HG03378 (cell line): ENCODE results near the gene BTG3.
A peak's percentile ranks its signal among the peaks of the same experiment; 100 is the strongest.

Experiments used
- ATAC-seq: cut with Tn5 transposase; IDR thresholded peaks from one replicate; pipeline ENCODE4 v1.9.1; 2021; ENCODE audit warnings: mild to moderate bottlenecking, moderate library complexity; ENCODE audit not compliant: unreplicated experiment

The BTG3 gene, protein sequence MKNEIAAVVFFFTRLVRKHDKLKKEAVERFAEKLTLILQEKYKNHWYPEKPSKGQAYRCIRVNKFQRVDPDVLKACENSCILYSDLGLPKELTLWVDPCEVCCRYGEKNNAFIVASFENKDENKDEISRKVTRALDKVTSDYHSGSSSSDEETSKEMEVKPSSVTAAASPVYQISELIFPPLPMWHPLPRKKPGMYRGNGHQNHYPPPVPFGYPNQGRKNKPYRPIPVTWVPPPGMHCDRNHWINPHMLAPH

DNA sequence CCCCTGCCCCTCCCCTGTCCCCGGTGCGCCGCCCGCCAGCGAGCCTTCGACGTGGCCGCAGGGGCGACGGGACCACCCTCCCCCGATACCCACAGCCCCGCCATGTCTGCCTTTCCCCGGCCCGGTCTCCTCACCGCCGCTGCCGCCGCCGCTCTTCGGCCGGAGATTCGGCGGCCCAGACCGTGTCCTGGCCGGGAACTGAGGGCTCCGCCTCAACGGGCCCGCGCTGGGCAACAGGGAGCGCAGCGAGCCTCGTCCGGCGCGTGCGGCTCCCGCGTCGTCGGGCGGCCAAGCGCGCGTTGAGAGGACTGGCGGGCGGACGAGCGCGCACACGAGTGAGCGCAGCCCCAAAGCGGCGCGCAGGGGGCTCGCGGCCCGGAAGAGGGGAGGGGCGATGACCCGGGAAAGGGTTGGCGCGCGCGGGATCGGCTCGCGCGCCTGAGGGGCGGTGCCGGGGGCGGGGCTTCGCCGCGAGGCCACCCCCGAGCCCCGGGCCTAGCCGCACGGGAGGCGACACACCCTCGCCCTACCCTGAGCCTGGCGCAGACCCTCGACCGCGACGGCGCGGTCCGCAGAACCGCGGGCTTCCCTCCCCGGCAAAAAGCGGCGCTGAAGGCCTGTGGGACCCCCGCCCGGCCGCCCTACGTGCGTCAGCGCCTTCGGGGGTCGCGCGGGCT is at the start of gene BTG3:
TSS of gene BTG3 (minus strand) at position 337 of the 677 bp plus-strand sequence. CDS start 3,757 bp downstream, outside the sequence.
- ATAC-seq = peak; percentile 55

DNA sequence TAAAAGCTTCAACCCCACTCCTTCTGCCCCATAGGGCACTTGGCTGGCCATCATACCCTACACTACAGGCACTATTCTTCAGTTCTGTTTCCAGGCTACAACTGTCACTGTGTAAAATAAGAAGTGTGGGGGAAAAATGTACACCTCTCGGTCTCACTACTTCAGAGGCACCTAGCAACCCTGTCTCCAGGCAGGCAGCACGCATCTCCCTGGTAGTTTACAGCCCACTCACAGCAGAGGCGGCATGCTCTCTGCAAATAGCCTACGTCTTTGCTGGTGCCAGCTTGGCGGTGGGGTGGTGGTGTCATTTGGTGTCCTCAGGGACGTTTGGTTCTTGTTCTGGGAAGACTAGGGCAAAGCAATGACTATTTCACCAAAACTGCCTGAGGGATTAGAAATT is 48.2 kb upstream of the BTG3 start:
- no peak for ATAC-seq

DNA sequence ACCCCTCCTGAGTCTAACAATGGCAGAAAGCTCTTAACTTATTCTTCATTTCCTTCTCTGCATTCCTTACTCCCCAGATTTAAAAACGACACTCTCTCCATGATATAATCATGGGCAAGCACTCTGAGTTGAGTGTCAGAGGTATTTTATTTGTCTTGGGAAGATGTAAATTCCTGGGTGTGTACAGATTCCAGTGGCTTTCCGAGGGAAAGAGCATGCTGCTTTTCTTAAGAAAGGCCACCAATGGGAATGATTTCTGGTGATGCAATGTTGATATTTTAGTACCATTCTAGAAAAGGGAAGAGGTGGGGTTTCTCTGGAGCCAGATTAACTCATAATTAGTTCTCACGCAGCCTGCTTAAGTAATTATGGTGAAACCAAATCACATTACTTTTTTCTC is 47.8 kb upstream of the BTG3 start:
- no peak for ATAC-seq

DNA sequence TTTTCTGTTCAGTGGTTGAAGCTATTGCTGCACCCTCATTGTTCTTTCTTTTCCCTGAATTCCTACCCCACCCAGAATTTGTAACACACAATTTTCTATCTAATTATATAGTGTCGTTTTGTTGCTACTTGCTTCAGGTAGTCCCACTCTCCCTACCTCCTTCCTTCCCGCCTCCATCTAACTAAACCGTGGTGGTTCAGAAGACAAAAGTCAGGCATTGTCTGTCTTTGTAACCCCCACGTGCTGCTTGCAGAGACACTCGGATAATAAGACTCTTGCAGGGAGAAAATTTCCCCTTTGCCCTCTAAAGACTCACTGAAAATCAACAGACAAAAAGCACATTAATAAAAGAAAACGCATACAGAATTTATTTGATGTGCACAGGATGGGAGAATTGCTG is 46.2 kb upstream of the BTG3 start:
- ATAC-seq = no peak

DNA sequence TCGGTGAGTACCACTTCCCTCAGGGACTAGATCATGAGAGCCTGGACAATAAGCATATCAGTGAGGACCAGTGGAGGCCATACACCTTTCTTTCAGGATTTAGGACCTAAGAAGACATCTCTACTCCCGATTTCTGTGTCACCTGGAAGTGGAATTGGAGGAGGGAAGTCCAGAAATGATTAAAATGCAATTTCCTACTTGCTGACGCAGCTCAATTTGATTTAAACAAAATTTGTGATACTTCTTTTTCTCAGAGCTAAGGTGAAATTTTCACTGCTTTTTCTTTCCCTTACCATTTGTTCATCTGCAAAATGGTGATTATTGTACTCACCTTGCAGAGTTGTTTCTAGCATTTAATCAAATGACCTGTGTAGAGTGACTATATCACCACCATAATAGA is 38.8 kb upstream of the BTG3 start:
- ATAC-seq = no peak

DNA sequence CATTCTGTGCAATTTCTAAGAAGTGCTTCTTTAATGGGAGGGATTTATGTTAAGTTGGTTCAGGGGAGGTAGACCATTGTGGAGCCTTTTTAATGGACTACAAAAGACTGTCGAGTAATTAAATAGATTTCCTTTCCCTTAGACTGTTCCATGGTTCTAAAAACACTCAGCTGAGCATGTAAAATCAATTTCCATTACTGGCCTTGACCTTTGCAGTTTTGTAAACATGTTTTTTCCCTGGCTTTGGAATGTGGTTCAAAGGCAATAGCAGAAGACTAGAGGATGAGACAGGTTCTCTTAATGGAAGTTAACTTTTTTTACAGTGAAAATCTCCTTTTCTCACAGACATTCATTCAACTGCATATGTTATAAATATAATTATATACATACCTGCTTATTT is 37.6 kb upstream of the BTG3 start:
- no peak for ATAC-seq

DNA sequence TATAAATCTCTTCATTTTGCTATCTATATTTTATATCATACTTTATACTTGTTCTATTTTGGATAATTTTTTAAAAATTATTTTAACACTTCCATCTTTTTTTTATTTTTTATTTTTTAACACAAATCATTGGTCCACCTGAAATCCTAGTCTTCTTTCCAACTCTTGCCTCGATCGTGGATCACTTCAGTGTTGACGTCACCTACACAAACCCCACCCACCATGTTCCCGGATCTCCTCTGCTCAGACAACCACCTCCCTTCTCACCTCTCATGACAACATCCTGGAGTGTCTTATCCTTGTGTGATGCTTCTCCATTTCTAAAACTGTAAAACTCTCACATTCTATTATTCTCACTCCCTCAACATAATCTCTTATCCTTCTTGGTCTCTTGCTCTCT is 34.1 kb upstream of the BTG3 start:
- ATAC-seq = no peak

DNA sequence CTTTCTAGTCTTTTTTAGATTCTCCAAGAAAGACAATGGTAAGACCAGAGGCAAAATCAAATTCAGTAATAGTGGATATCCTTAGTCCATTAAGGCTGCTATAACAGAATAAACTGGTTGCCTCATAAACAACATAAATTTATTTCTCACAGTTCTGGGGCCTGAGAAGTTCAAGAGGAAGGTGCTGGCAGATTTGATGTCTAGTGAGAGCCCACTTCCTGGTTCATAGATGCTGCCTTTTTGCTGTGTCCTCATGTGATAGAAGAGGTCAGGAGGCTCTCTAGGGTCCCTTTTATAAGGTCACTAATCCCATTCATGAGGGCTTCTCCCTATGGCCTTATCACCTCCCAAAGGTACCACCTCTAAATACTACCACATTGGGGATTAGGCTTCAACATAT is 31.5 kb upstream of the BTG3 start:
- no peak for ATAC-seq

DNA sequence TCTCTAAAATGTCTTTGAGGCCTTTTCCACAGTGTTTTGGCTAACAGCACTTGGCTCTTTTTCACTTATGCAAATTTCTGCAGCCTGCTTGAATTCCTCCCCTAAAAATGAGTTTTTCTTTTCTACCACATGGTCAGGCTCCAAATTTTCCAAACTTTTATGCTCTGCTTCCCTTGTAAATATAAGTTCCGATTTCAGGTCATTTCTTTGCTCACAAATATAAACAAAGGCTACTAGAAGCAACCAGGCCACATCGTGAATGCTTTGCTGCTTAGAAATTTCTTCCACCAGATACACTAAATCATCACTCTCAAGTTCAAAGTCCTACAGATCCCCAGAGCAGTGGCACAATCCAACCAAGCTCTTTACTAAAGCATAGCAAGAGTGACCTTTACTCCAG is 28.1 kb upstream of the BTG3 start:
- ATAC-seq = no peak

DNA sequence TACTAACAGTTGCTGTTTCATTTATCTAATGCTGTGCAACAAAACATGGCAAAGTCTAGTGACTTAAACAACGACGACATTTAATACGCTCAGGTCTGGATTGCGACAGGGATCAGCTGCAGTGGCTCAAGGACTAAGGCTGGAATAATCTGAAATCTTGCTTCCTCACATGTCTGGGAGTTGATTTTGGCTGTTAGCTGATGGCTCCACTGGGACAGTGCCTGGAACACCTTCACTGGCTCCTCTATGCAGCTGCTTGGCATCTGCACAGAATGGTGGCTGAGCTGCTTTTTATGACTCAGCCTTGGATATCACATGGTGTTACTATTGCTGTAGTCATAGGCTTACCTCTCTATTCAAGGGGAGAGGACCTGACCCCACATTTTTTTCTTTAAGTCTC is 24.0 kb upstream of the BTG3 start:
- no peak for ATAC-seq

DNA sequence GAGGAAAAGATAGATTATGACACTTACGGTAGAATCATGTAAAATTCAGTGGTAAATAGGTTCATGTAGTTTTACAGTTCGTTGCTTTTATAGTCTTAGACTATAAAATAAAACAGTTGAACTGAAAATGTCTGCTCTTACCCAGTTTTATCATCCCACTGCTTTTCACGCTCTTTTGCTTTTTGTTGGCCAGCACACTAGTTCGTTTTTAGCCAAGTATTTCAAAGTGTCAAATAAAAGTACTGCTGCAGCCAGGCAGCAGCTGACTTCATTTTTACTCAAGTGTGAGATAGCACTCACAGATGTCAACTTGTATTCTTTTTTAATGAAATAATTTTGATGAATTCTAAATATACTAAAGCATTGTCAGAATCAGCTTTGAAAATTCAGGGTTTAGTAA is 18.5 kb upstream of the BTG3 start:
- no peak for ATAC-seq

DNA sequence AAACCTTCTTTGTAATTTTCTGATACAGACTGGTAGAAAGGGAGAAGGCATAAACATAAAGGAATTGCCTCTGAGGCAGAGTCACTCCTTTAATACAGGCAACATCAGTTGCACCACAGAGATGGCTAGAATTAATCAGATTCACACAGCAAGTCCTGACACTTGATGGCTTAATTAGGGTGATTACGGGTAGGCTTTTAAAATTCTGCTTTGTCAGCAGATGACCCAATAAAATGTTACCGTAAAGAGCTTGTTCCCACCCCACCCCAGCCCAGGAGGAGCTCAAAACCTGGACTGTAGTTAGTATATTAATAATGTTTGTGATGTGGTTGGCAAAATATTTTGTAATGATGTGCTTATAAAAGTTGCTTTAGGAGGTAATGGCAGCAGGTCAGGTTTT is 9.3 kb upstream of the BTG3 start:
- no peak for ATAC-seq

DNA sequence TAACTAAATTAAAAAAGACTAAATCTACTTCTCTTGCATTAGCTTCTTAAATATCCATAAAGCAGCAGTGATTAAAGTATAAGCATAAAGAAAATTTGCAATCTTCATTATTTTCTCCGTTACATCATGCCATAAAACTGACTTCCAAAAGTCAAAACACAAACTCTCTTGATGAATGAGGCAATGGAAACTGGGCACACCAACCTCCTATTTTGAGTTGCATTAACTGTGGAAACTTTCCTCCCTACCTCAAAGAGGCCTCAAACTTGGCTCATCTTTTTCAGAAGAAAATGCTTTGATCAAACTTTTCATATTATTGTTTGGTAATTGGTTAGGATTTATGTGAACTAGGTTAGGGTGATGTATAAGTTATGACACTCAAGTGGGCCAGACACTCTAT is 4.1 kb upstream of the BTG3 start:
- no peak for ATAC-seq

DNA sequence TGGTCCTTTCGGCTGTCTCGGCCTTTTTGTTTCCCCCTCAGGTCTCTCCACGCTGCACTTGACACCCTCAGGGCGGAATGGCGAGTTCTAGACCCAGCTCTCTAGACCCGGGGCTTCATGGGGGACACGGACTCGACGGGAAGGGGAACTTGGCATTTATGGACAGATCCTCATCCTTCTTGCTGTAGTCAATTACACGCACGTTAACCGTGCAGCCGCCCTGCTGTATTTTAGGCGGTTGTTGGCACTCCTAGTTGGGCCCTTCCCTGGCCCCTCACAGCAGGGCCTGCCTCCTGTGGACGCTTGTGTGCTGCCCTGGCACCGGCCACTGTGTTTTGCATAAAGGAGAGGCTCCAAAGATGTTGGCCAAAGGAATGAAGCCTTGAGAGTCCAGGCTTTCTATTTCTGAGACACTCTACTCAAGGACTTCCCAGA is 558 bp upstream of the BTG3 start:
- no peak for ATAC-seq

DNA sequence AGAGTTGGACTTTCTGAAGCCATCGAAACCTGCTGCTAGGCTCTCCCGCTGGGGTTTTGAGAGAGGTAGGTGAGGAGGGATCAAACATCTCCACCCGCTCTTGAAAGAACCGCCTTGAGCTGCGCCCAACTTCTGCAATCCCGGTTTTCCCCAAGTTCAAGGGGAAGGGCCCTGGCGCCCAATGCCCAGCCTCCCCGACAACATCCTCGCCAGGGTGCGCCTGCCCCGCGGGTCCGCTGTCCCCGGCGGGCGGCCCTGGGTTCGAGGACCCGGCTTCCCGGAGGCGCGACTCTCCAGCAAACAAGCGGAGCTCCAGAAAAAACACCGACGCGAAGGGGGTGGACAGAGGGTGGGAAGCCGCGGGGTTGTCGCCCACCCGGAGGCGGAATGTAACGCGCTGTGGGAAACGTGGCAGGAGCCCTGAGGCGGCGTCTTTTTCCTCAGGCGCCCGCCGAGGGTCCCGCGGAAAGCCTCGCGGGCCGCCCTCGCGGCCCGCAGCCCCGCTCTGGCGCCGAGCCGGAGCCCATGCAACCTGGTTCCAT is 607 bp downstream of the BTG3 start:
- peak; percentile 1 for ATAC-seq

DNA sequence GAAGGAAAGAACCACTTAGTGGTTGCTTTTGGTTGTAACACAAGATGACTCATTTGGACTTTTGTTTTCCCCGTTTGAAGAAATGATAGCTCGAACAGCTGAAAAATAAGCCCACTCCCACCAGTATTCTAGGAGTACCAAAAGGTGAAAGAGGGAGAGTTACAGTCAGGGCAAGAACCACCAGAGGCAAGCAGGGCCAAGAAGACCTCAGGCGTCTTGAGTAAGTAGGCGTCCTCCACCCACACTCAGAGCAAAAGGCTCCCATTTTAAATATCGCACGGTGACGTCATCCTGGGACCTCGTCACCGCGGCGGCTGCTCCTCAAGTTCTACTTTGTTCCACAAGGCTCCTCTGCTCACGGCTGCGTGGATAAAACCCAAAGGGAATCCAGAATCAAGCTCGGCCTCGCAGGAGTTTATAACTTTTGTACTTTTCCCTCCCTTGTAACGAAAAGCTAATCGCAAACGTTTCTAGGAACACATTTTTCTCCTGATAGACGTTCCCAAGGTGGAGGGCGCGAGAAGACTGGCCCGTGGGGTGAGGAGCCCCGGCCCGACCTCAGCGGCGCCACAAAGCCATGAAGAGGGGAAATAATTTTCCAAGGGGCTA is 1.2 kb downstream of the BTG3 start:
- ATAC-seq = peak; percentile 80

DNA sequence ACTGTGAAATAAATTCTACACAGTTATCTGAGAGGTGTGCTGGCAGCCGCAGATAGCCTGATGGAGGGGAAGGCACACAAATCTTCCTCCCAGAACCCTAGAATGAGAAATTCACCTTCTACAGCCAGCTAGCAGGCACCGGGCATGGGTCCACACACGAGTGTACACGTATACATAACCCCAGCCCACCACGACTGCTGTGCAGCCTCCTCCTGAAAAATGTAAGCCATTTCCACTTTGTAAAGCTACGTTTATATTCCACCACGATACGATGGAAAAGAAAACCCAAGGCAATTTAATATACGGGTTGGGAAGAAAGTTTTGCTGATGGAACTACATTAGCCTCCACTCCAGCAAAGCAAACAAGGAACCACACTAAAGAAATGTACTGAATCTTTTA is 1.8 kb downstream of the BTG3 start:
- no peak for ATAC-seq

DNA sequence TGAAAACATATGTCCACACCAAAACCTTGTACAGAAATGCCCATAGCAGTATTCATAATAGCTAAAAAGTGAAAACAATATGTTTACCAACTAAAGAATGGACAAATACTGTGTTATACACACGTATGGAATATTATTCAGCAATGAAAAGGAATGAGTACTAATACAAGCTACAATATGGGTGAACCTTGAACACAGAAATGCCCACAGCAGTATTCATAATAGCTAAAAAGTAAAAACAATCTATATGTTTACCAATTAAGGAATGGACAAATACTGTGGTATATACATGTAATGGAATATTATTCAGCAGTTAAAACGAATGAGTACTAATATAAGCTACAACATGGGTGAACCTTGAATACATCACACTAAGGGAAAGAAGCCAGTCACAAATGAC is 3.0 kb downstream of the BTG3 start:
- ATAC-seq = no peak

DNA sequence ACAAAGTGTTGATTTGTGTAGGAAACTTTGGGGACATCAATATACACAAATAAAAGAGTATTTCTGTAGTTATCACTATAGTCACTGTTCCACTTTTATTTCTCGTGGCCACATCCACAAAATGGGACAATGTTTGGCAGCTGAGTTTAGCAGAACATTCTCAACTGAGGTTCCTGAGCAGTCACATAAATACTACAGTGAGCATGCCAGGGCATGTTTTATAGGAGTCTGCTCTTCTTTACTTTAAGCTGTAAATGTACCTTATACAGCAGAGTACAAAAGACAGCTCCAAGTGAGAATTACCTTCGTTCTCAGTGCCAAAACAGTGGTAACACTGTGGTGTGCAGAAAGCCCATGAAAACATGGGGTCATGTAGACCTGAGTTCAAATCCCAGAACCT is 5.0 kb downstream of the BTG3 start:
- ATAC-seq = no peak

DNA sequence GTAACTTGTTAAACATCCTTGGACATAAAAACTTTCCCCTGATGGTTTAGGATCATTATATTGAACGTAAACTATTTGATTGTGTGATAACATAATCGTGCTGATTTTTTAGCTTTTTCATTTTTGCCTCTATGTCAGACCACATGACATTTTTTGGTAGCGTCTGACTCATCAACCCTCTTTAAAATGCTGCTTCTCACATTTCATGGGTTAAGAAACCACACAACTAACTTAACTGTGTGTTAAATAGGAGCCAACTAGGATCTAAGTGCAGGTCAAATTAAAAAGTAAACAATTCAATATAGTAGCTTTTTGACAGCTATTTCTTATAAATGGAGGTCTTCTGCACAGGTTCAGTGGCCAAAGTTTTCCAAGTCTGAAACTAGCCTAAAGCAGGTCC is 9.8 kb downstream of the BTG3 start:
- no peak for ATAC-seq

DNA sequence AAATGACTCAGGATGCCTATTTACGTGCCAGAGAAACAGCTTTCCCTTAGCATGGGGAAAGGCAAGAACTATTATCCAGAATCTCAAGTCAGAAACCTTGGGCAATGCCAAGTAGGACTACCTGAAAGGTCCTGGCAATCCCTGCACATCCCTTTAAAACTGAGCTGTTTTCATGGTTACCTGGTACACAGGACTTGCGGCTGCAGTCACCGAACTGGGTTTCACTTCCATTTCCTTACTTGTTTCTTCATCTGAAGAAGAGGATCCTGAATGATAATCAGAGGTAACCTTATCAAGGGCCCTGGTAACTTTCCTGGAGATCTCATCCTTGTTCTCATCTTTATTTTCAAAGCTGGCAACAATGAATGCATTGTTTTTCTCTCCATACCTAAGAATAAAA is 14.3 kb downstream of the BTG3 start:
- peak; percentile 75 for ATAC-seq

DNA sequence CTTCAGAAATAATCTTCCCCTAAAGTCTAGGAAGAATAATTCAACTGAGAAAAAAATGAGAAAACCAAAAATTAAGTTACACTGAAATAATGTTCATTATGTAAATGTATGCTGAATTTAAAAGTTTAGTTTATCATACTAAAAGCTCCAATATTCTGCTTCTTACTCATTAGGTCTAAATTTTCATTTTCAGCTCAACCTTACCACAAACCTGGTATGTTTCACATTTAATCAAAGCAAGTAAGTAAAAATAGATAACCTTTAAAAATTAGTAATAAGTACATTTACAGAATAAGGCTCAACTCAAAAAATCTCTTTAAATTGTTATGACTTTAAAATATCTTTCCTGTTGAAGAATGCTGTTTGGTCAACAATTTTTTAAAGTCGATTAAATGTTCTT is 15.0 kb downstream of the BTG3 start:
- peak; percentile 48 for ATAC-seq
